Left ventricle myocardium inferior (tissue), 1 donor: ENCODE data around the gene SCN4A. TPM values are rescaled to one million over a fixed set of nuclear protein-coding genes. Genes with fewer than 3 reads are reported as not detected.
A peak's percentile ranks its signal among the peaks of the same experiment; 100 is the strongest.
"Not testable (repeated sequence)": the region's sequence is repeated elsewhere in the genome, so short reads cannot be mapped to it uniquely, and the experiment has no call there.

Experiments used
- DNase-seq: peaks from one replicate; pipeline ENCODE4 v3.0.0-alpha.2; 2020
- H3K27ac ChIP-seq: fragments of 200-600 bp; replicated peaks from 2 replicates; pipeline ENCODE4 v1.8.0; 2021
- H3K27me3 ChIP-seq: fragments of 200-600 bp; 2 replicates; pipeline ENCODE4 v1.8.0; 2021; ENCODE audit warnings: low read depth
- H3K36me3 ChIP-seq: fragments of 200-600 bp; 2 replicates; pipeline ENCODE4 v1.8.0; 2021
- H3K4me1 ChIP-seq: fragments of 200-600 bp; 2 replicates; pipeline ENCODE4 v1.8.0; 2021
- H3K4me3 ChIP-seq: fragments of 200-600 bp; 2 replicates; pipeline ENCODE4 v1.8.0; 2021; ENCODE audit warnings: mild to moderate bottlenecking, moderate library complexity
- H3K9me3 ChIP-seq: fragments of 200-600 bp; replicated peaks from 2 replicates; pipeline ENCODE4 v1.8.0; 2021
- CTCF ChIP-seq: fragments of 200-600 bp; IDR thresholded peaks from 2 replicates; pipeline ENCODE4 v1.8.0; 2021; ENCODE audit warnings: antibody characterized with exemption, mild to moderate bottlenecking, borderline replicate concordance
- intact Hi-C: fragments of 100-400 bp; cut with micrococcal nuclease; formaldehyde crosslinking; loops from one replicate; pipeline ENCODE4 v1.11.0; 2022
- total RNA-seq: library from RNA; stranded (reverse); fragmentation: NEBNext Ultra II Directional; extraction: Animal tissue kit (Norgen Biotek cat#: 25700); gene quantifications from one replicate; pipeline ENCODE4 v1.2.1, GENCODE V29; 2021
- donor health status: DM: no; HTN: yes; CAD: no; lungs with severe emphysema.

Gene SCN4A
- total RNA-seq, 1 donor from 2014 or later: 1.2 TPM

GRCh38 chr17:63917646-63918045 is 55.1 kb downstream of the SCN4A start:
- H3K9me3 ChIP-seq: no peaks in the 10 kb centered on the region
- no peaks in the 10 kb centered on the region for H3K36me3 ChIP-seq
- no peak overlapping the region for H3K4me3 ChIP-seq
- peaks cover 18% of the 10 kb centered on the region for H3K27me3 ChIP-seq
- H3K4me1 ChIP-seq: peaks cover 6% of the 10 kb centered on the region
- H3K27ac ChIP-seq: no peak overlapping the region
- TF ChIP-seq CTCF: no peak
- no peak for DNase-seq
- intact Hi-C loops: loop anchor here (10.0 kb wide), 1 partner anchor 107 kb away; the partner anchor contains the start of gene ICAM2

GRCh38 chr17:63917206-63917605 is 55.5 kb downstream of the SCN4A start:
- intact Hi-C loops: loop anchor here (10.0 kb wide), 1 partner anchor 108 kb away; the partner anchor contains the start of gene ICAM2
- H3K4me1 ChIP-seq, H3K9me3 ChIP-seq, H3K27ac ChIP-seq, H3K36me3 ChIP-seq, H3K4me3 ChIP-seq, DNase-seq: not testable (repeated sequence)
- peaks cover 18% of the 10 kb centered on the region for H3K27me3 ChIP-seq

- intact Hi-C loops: loop anchor here (10.0 kb wide), 1 partner anchor 108 kb away; the partner anchor contains the start of gene ICAM2
These were observed 56.0 kb downstream of the SCN4A start for GRCh38 chr17:63916566-63917185.

GRCh38 chr17:63915753-63916152 is 57.0 kb downstream of the SCN4A start:
- not testable (repeated sequence) for H3K27ac ChIP-seq, H3K36me3 ChIP-seq, H3K9me3 ChIP-seq, H3K4me1 ChIP-seq, H3K4me3 ChIP-seq, DNase-seq
- peaks cover 26% of the 10 kb centered on the region for H3K27me3 ChIP-seq
- intact Hi-C loops: loop anchor here (10.0 kb wide), 1 partner anchor 109 kb away; the partner anchor contains the start of gene ICAM2

More at GRCh38 chr17:63916566-63917185, 56.0 kb downstream of the SCN4A start:
- Histone ChIP-seq H3K4me1 (peaks cover 6% of the 10 kb centered on the region), H3K36me3 (no peaks in the 10 kb centered on the region), H3K9me3 (no peaks in the 10 kb centered on the region), H3K27ac (no peak overlapping the region), H3K4me3 (no peak overlapping the region), H3K27me3 (peaks cover 18% of the 10 kb centered on the region)
- no peak for DNase-seq
- TF ChIP-seq CTCF: no peak

- no peak for DNase-seq
- intact Hi-C loops: loop anchor here (10.0 kb wide), 1 partner anchor 110 kb away; the partner anchor contains the start of gene ICAM2
- Histone ChIP-seq H3K36me3 (no peaks in the 10 kb centered on the region), H3K27ac (no peak overlapping the region), H3K9me3 (no peaks in the 10 kb centered on the region), H3K4me1 (peaks cover 5% of the 10 kb centered on the region), H3K4me3 (no peak overlapping the region), H3K27me3 (peaks cover 38% of the 10 kb centered on the region)
- no peak for TF ChIP-seq CTCF
These were observed 58.2 kb downstream of the SCN4A start for GRCh38 chr17:63914471-63914870.

GRCh38 chr17:63911657-63912100 is 61.0 kb downstream of the SCN4A start:
- intact Hi-C loops: loop anchor here (10.0 kb wide), 1 partner anchor 113 kb away; the partner anchor contains the start of gene ICAM2
- no peaks in the 10 kb centered on the region for H3K4me1 ChIP-seq
- peaks cover 27% of the 10 kb centered on the region for H3K27me3 ChIP-seq
- no peak overlapping the region for H3K4me3 ChIP-seq
- no peak overlapping the region for H3K27ac ChIP-seq
- no peak for DNase-seq
- peak; percentile 88 for TF ChIP-seq CTCF
- no peaks in the 10 kb centered on the region for H3K9me3 ChIP-seq
- H3K36me3 ChIP-seq: no peaks in the 10 kb centered on the region
